Tibial nerve (tissue), 4 donors: ENCODE data around the gene MSTO1.
"Not testable (repeated sequence)": the region's sequence is repeated elsewhere in the genome, so short reads cannot be mapped to it uniquely, and the experiment has no call there.

Experiments
- EP300 ChIP-seq, 2 donors: sonication (generic); formaldehyde crosslinking; IDR thresholded peaks; one replicate each; pipeline ENCODE4 v1.6.1; 2017; ENCODE audit warnings: antibody characterized with exemption in 2 of 2, mild to moderate bottlenecking in 1 of 2
- POLR2A ChIP-seq, 2 donors: fragments of 450-650 bp; IDR thresholded peaks; one replicate each; pipeline ENCODE4 v1.6.1; 2017; ENCODE audit warnings: antibody characterized with exemption in 2 of 2, mild to moderate bottlenecking in 2 of 2, moderate library complexity in 2 of 2
- TF ChIP-seq, protein P1 (sequence below), 5 experiments: fragments of 200-600 bp in 3 of 5; fragments of 450-650 bp in 2 of 5; sonication (generic) in 3 of 5; IDR thresholded peaks; one replicate each; pipeline ENCODE4 v1.5.1; 2016 to 2019; ENCODE audit warnings: antibody characterized with exemption in 5 of 5, mild to moderate bottlenecking in 3 of 5, moderate library complexity in 2 of 5

DNA sequence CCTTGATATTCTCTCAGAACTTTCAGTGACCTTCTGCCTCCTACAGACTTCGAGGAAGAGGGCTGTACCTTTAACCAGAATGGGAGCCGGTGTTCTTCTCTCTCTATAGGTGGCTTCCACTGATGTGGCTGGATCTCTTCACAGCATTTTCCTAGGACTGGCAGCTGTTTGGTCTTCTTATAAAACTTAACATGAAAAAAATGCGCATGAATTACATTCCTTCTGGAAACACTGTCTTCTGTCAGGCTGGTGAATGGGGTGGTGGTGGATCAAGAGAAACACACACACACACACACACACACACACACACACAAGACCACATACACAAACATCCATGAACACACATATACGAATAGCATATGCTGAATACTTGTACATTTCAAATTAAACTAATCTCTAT, 51.2 kb downstream of the MSTO1 start:
- TF ChIP-seq, protein P1, sequence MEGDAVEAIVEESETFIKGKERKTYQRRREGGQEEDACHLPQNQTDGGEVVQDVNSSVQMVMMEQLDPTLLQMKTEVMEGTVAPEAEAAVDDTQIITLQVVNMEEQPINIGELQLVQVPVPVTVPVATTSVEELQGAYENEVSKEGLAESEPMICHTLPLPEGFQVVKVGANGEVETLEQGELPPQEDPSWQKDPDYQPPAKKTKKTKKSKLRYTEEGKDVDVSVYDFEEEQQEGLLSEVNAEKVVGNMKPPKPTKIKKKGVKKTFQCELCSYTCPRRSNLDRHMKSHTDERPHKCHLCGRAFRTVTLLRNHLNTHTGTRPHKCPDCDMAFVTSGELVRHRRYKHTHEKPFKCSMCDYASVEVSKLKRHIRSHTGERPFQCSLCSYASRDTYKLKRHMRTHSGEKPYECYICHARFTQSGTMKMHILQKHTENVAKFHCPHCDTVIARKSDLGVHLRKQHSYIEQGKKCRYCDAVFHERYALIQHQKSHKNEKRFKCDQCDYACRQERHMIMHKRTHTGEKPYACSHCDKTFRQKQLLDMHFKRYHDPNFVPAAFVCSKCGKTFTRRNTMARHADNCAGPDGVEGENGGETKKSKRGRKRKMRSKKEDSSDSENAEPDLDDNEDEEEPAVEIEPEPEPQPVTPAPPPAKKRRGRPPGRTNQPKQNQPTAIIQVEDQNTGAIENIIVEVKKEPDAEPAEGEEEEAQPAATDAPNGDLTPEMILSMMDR (IDR thresholded peaks at IDR 0.05), result not testable (repeated sequence)
- TF ChIP-seq EP300, POLR2A (IDR thresholded peaks at IDR 0.05): not testable (repeated sequence)
